Neural cell (in vitro differentiated cells): Measurements from ENCODE around the gene TAOK2. TPM values are rescaled to one million over a fixed set of nuclear protein-coding genes. Genes with fewer than 3 reads are reported as not detected.

ENCODE experiments used
- H2AFZ ChIP-seq: fragments of 200-600, 300-800 bp; sonication (generic), shearing (Covaris generic); 2 replicates; pipeline ENCODE4 v1.6.0; 2014; ENCODE audit warnings: low read depth, mild to moderate bottlenecking, antibody characterized with exemption, low read length, moderate library complexity
- H3F3A ChIP-seq: fragments of 200-600 bp; shearing (Covaris generic); 2 replicates; pipeline ENCODE4 v1.6.1; 2016; ENCODE audit warnings: mild to moderate bottlenecking, moderate library complexity, mixed read lengths, antibody characterized with exemption, low read length; ENCODE audit not compliant: insufficient read depth, poor library complexity, severe bottlenecking
- H3K27ac ChIP-seq: fragments of 200-600, 300-800 bp; sonication (generic), shearing (Covaris generic); 2 replicates; pipeline ENCODE4 v1.5.1; 2014; ENCODE audit warnings: mild to moderate bottlenecking, low read length, moderate library complexity
- H3K27me3 ChIP-seq: fragments of 300-800, 200-600 bp; sonication (generic), shearing (Covaris generic); 2 replicates; pipeline ENCODE4 v1.6.0; 2014; ENCODE audit warnings: mild to moderate bottlenecking, low read depth, low read length, moderate library complexity; ENCODE audit not compliant: insufficient read depth
- H3K36me3 ChIP-seq: fragments of 300-800, 200-600 bp; sonication (generic), shearing (Covaris generic); 2 replicates; pipeline ENCODE4 v1.5.1; 2014; ENCODE audit warnings: mild to moderate bottlenecking, antibody characterized with exemption, low read length, moderate library complexity; ENCODE audit not compliant: insufficient read depth
- H3K4me2 ChIP-seq: fragments of 300-800, 200-600 bp; sonication (generic), shearing (Covaris generic); 2 replicates; pipeline ENCODE4 v1.6.0; 2014; ENCODE audit warnings: mild to moderate bottlenecking, low read length
- H3K4me3 ChIP-seq: fragments of 300-800, 200-600 bp; sonication (generic), shearing (Covaris generic); 2 replicates; pipeline ENCODE4 v1.5.1; 2014; ENCODE audit warnings: mild to moderate bottlenecking, low read length, moderate library complexity
- H3K79me2 ChIP-seq: fragments of 200-600 bp; shearing (Covaris generic); replicated peaks from 2 replicates; pipeline ENCODE4 v1.6.0; 2014; ENCODE audit warnings: mild to moderate bottlenecking, low read length, moderate library complexity; ENCODE audit not compliant: insufficient read depth
- H3K9ac ChIP-seq: fragments of 300-800, 200-600 bp; sonication (generic), shearing (Covaris generic); 2 replicates; pipeline ENCODE4 v1.6.1; 2016; ENCODE audit warnings: mild to moderate bottlenecking, low read length, mixed read lengths
- H3K9me2 ChIP-seq: fragments of 200-600 bp; shearing (Covaris generic); 2 replicates; pipeline ENCODE4 v1.6.1; 2016; ENCODE audit warnings: mild to moderate bottlenecking, low read length, mixed read lengths; ENCODE audit not compliant: insufficient read depth
- H3K9me3 ChIP-seq: fragments of 200-600, 300-800 bp; sonication (generic), shearing (Covaris generic); 2 replicates; pipeline ENCODE4 v1.6.1; 2016; ENCODE audit warnings: mild to moderate bottlenecking, mixed run types, low read length, moderate library complexity, mixed read lengths
- H4K20me1 ChIP-seq: fragments of 200-600 bp; shearing (Covaris generic); 2 replicates; pipeline ENCODE4 v1.6.1; 2016; ENCODE audit warnings: mild to moderate bottlenecking, mixed run types; ENCODE audit not compliant: insufficient read depth
- CTCF ChIP-seq: fragments of 450-650 bp; IDR thresholded peaks from 2 replicates; pipeline ENCODE4 v1.5.1; 2014; ENCODE audit warnings: antibody characterized with exemption, mild to moderate bottlenecking, moderate library complexity; ENCODE audit not compliant: poor library complexity, severe bottlenecking
- EP300 ChIP-seq: fragments of 450-650 bp; conservative IDR thresholded peaks from 2 replicates; pipeline ENCODE4 v1.6.1; 2014; ENCODE audit warnings: antibody characterized with exemption, mild to moderate bottlenecking, moderate library complexity; ENCODE audit not compliant: poor library complexity, severe bottlenecking
- EZH2 ChIP-seq: fragments of 200-600, 300-800 bp; shearing (Covaris generic), sonication (generic); IDR thresholded peaks from 2 replicates; pipeline ENCODE4 v1.6.1; 2014; ENCODE audit warnings: antibody characterized with exemption, low read length, borderline replicate concordance, mild to moderate bottlenecking; ENCODE audit not compliant: insufficient read depth, poor library complexity, severe bottlenecking
- MXI1 ChIP-seq: fragments of 450-650 bp; conservative IDR thresholded peaks from 2 replicates; pipeline ENCODE4 v1.6.1; 2014; ENCODE audit warnings: antibody characterized with exemption, mild to moderate bottlenecking; ENCODE audit not compliant: poor library complexity, severe bottlenecking
- POLR2AphosphoS5 ChIP-seq: IDR thresholded peaks from 2 replicates; pipeline ENCODE4 v1.6.1; 2012
- RAD21 ChIP-seq: fragments of 450-650 bp; conservative IDR thresholded peaks from 2 replicates; pipeline ENCODE4 v1.6.1; 2014; ENCODE audit warnings: antibody characterized with exemption, mild to moderate bottlenecking, moderate library complexity
- REST ChIP-seq: IDR thresholded peaks from 2 replicates; pipeline ENCODE4 v1.6.1; 2012; ENCODE audit warnings: borderline replicate concordance
- SMC3 ChIP-seq: fragments of 450-650 bp; conservative IDR thresholded peaks from 2 replicates; pipeline ENCODE4 v1.6.1; 2014; ENCODE audit warnings: antibody characterized with exemption, mild to moderate bottlenecking, moderate library complexity; ENCODE audit not compliant: poor library complexity
- TAF1 ChIP-seq: IDR thresholded peaks from 2 replicates; pipeline ENCODE4 v1.6.1; 2012; ENCODE audit warnings: low read depth
- polyA plus RNA-seq: library from polyadenylated mRNA; depleted of rRNA; stranded (reverse); fragments of >200 nt; gene quantifications from 2 replicates; pipeline ENCODE4 v1.2.3, GENCODE V29; 2014

The TAOK2 gene
- polyA plus RNA-seq, 1 donor from 2014 or later: 62.7 TPM

GRCh38 chr16:29947897-29948296, 25.8 kb upstream of the TAOK2 start:
- Histone ChIP-seq H3K79me2 (no peaks in the 10 kb centered on the region), H3K9ac (no peak overlapping the region), H2AFZ (no peak overlapping the region), H3K27ac (no peak overlapping the region), H3K4me3 (no peak overlapping the region), H3K9me2 (no peaks in the 10 kb centered on the region), H4K20me1 (no peaks in the 10 kb centered on the region), H3K27me3 (no peaks in the 10 kb centered on the region), H3F3A (no peaks in the 10 kb centered on the region), H3K36me3 (no peaks in the 10 kb centered on the region), H3K9me3 (no peaks in the 10 kb centered on the region), H3K4me2 (no peak overlapping the region)
- TF ChIP-seq EP300: no peak
- no peak for TF ChIP-seq REST
- no peak for TF ChIP-seq SMC3
- no peak for TF ChIP-seq CTCF
- TF ChIP-seq MXI1: no peak
- no peak for TF ChIP-seq RAD21
- no peak for TF ChIP-seq TAF1
- TF ChIP-seq POLR2AphosphoS5: no peak
- no peak for TF ChIP-seq EZH2

- Histone ChIP-seq H3K4me3 (no peak overlapping the region), H3K4me2 (no peak overlapping the region), H3K36me3 (no peaks in the 10 kb centered on the region), H3K27ac (no peak overlapping the region), H3K27me3 (no peaks in the 10 kb centered on the region), H3K9ac (no peak overlapping the region), H3K9me2 (no peaks in the 10 kb centered on the region), H3K9me3 (no peaks in the 10 kb centered on the region), H4K20me1 (no peaks in the 10 kb centered on the region), H3F3A (no peaks in the 10 kb centered on the region), H3K79me2 (no peaks in the 10 kb centered on the region), H2AFZ (no peak overlapping the region)
- no peak for TF ChIP-seq SMC3
- no peak for TF ChIP-seq MXI1
- TF ChIP-seq RAD21: no peak
- no peak for TF ChIP-seq POLR2AphosphoS5
- TF ChIP-seq TAF1: no peak
- no peak for TF ChIP-seq EZH2
- TF ChIP-seq REST: no peak
- TF ChIP-seq CTCF: no peak
- TF ChIP-seq EP300: no peak
These were observed 22.7 kb upstream of the TAOK2 start for GRCh38 chr16:29950806-29951461.
